Fibroblast of lung (primary cell): Measurements from ENCODE around the gene PLAC1. TPM values are rescaled to one million over a fixed set of nuclear protein-coding genes. Genes with fewer than 3 reads are reported as not detected.

Experiments used
- DNase-seq, 2 donors: peaks; one replicate each; pipeline versions ENCODE4 v3.0.0 to v3.0.0-alpha.2; 2010; ENCODE audit warnings: low read depth in 2 of 2
- H2AFZ ChIP-seq: 2 replicates; pipeline ENCODE4 v1.5.1; 2012; ENCODE audit warnings: low read length, control low read depth, inconsistent platforms
- H3K27ac ChIP-seq: 2 replicates; pipeline ENCODE4 v1.5.1; 2011; ENCODE audit warnings: low read length, control low read depth; ENCODE audit not compliant: insufficient read depth
- H3K27me3 ChIP-seq: 2 replicates; pipeline ENCODE4 v1.5.1; 2011; ENCODE audit warnings: mild to moderate bottlenecking, low read length; ENCODE audit not compliant: control insufficient read depth, insufficient read depth
- H3K36me3 ChIP-seq: 2 replicates; pipeline ENCODE4 v1.5.1; 2011; ENCODE audit warnings: low read length; ENCODE audit not compliant: control insufficient read depth, insufficient read depth
- H3K4me1 ChIP-seq: 2 replicates; pipeline ENCODE4 v1.5.1; 2011; ENCODE audit warnings: low read length; ENCODE audit not compliant: control insufficient read depth, insufficient read depth; ENCODE audit errors: extremely low read depth
- H3K4me2 ChIP-seq: 2 replicates; pipeline ENCODE4 v1.5.1; 2011; ENCODE audit warnings: low read length, control low read depth; ENCODE audit not compliant: insufficient read depth; ENCODE audit errors: extremely low read depth
- H3K4me3 ChIP-seq, 4 experiments: fragments of 200-600 bp in 1 of 4; sonication (generic) in 1 of 4; replicated peaks in 1 of 4; 2 replicates each; pipeline ENCODE4 v1.5.1; 2011 to 2016; ENCODE audit warnings: low read length in 4 of 4, low read depth in 3 of 4, mild to moderate bottlenecking in 3 of 4, control low read depth in 2 of 4, inconsistent platforms in 1 of 4, mixed read lengths in 1 of 4; ENCODE audit not compliant: insufficient read depth in 1 of 4; ENCODE audit errors: control extremely low read depth in 1 of 4
- H3K79me2 ChIP-seq: 2 replicates; pipeline ENCODE4 v1.5.1; 2012; ENCODE audit warnings: mild to moderate bottlenecking, low read length, inconsistent platforms; ENCODE audit not compliant: control insufficient read depth, insufficient read depth
- H3K9ac ChIP-seq: 2 replicates; pipeline ENCODE4 v1.5.1; 2011; ENCODE audit warnings: mild to moderate bottlenecking, low read length, control low read depth; ENCODE audit not compliant: insufficient read depth
- H3K9me3 ChIP-seq: 2 replicates; pipeline ENCODE4 v1.5.1; 2012; ENCODE audit warnings: low read depth, low read length; ENCODE audit not compliant: control insufficient read depth, insufficient read depth
- H4K20me1 ChIP-seq: 2 replicates; pipeline ENCODE4 v1.5.1; 2011; ENCODE audit warnings: low read length; ENCODE audit not compliant: control insufficient read depth, insufficient read depth; ENCODE audit errors: extremely low read depth
- CTCF ChIP-seq, 2 donors: IDR thresholded peaks in 1 of 2; conservative IDR thresholded peaks in 1 of 2; 1 replicate in 1 of 2; 2 replicates in 1 of 2; pipeline ENCODE4 v1.5.1; 2011 to 2012; ENCODE audit warnings: low read length in 2 of 2, control low read depth in 1 of 2, inconsistent platforms in 1 of 2, low read depth in 1 of 2, mild to moderate bottlenecking in 1 of 2
- EZH2 ChIP-seq: IDR thresholded peaks from 2 replicates; pipeline ENCODE4 v1.5.1; 2012; ENCODE audit warnings: low read length, control low read depth, mild to moderate bottlenecking; ENCODE audit errors: missing control alignments
- polyA plus RNA-seq, 2 donors: library from polyadenylated mRNA; depleted of rRNA in 1 of 2; stranded (reverse) in 1 of 2; unstranded in 1 of 2; fragments of >200 nt; gene quantifications; 2 replicates each; pipeline ENCODE4 v1.2.1, GENCODE V29; 2011 to 2012; ENCODE audit warnings: missing spikeins in 1 of 2
- total RNA-seq: library from RNA; depleted of rRNA; stranded (reverse); fragments of >200 nt; gene quantifications from 2 replicates; pipeline ENCODE4 v1.2.1, GENCODE V29; 2014

PLAC1 gene
- total and polyA plus RNA-seq, 2 donors (not counting 1 experiment from before 2014, with no cell fraction given): 0.17 to 0.22 TPM

- peaks cover under 1% of the 10 kb centered on the region for H3K79me2 ChIP-seq
- H2AFZ ChIP-seq: no peak overlapping the region
- no peak for DNase-seq
- no peak overlapping the region for H3K9ac ChIP-seq
- TF ChIP-seq CTCF (conservative IDR thresholded peaks at IDR 0.05 in 1 of 2, IDR thresholded peaks at IDR 0.05 in 1 of 2; ENCODE audit: low read depth in 1 of 2, low read length in 2 of 2) (no peak), EZH2 (no peak)
- H3K27ac ChIP-seq: no peak overlapping the region
- no peaks in the 10 kb centered on the region for H3K36me3 ChIP-seq
- H3K27me3 ChIP-seq: no peaks in the 10 kb centered on the region
- H3K4me2 ChIP-seq: no peak overlapping the region
- no peak overlapping the region for H3K4me3 ChIP-seq
- no peaks in the 10 kb centered on the region for H3K9me3 ChIP-seq
- H3K4me1 ChIP-seq: peaks cover 7% of the 10 kb centered on the region
- H4K20me1 ChIP-seq: no peaks in the 10 kb centered on the region
Observed at GRCh38 chrX:134554291-134554690, 104.0 kb downstream of the PLAC1 start.

DNA sequence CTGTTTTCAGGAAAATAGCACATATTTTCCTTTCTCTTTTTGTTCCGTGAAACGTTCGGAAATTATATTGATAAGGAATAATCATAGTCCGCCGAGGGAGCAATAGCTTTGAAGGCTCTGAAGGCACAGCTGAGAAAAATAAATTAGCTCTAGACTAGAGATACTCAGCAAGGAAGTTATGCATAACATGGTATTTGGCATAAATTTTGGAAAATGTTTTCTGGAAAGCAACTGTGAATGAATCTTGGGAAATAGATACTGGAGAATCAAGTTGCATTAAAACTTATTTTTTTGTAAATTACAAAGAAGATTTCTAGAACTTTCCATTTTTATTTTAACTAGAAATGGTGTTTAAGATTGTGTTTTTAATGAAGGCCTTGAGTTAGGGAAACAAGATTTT, 105.9 kb downstream of the PLAC1 start:
- Histone ChIP-seq H4K20me1 (no peaks in the 10 kb centered on the region), H3K4me3 (no peak overlapping the region), H2AFZ (no peak overlapping the region), H3K9ac (no peak overlapping the region), H3K4me2 (peak overlapping the region; percentile 87), H3K4me1 (peaks cover 7% of the 10 kb centered on the region), H3K27ac (no peak overlapping the region), H3K36me3 (no peaks in the 10 kb centered on the region), H3K27me3 (no peaks in the 10 kb centered on the region), H3K79me2 (peaks cover 20% of the 10 kb centered on the region), H3K9me3 (no peaks in the 10 kb centered on the region)
- TF ChIP-seq EZH2 (no peak), CTCF (conservative IDR thresholded peaks at IDR 0.05 in 1 of 2, IDR thresholded peaks at IDR 0.05 in 1 of 2; ENCODE audit: low read depth in 1 of 2, low read length in 2 of 2) (no peak)
- no peak for DNase-seq

- H3K27me3 ChIP-seq: no peaks in the 10 kb centered on the region
- peak; percentile 65 to 75 for DNase-seq
- peak overlapping the region; percentile 0 to 78 (median 28) for H3K4me3 ChIP-seq
- H3K27ac ChIP-seq: peak overlapping the region; percentile 61
- peaks cover under 1% of the 10 kb centered on the region for H3K36me3 ChIP-seq
- no peak overlapping the region for H2AFZ ChIP-seq
- no peak overlapping the region for H3K9ac ChIP-seq
- H3K4me2 ChIP-seq: peak overlapping the region; percentile 87
- peaks cover 7% of the 10 kb centered on the region for H3K4me1 ChIP-seq
- TF ChIP-seq EZH2 (no peak), CTCF (conservative IDR thresholded peaks at IDR 0.05 in 1 of 2, IDR thresholded peaks at IDR 0.05 in 1 of 2; ENCODE audit: low read depth in 1 of 2, low read length in 2 of 2) (no peak)
- no peaks in the 10 kb centered on the region for H4K20me1 ChIP-seq
- no peaks in the 10 kb centered on the region for H3K9me3 ChIP-seq
- peaks cover 27% of the 10 kb centered on the region for H3K79me2 ChIP-seq
Observed at GRCh38 chrX:134551376-134552048, 106.8 kb downstream of the PLAC1 start.
